ENCODE data around the gene CLSTN2. TPM values are rescaled to one million over a fixed set of nuclear protein-coding genes. Genes with fewer than 3 reads are reported as not detected.

CLSTN2 gene
- total and polyA plus RNA-seq, 2 of the 13 experiments (the other 11 are each of a cell fraction or from before 2014, with no cell fraction given) = not detected

DNA sequence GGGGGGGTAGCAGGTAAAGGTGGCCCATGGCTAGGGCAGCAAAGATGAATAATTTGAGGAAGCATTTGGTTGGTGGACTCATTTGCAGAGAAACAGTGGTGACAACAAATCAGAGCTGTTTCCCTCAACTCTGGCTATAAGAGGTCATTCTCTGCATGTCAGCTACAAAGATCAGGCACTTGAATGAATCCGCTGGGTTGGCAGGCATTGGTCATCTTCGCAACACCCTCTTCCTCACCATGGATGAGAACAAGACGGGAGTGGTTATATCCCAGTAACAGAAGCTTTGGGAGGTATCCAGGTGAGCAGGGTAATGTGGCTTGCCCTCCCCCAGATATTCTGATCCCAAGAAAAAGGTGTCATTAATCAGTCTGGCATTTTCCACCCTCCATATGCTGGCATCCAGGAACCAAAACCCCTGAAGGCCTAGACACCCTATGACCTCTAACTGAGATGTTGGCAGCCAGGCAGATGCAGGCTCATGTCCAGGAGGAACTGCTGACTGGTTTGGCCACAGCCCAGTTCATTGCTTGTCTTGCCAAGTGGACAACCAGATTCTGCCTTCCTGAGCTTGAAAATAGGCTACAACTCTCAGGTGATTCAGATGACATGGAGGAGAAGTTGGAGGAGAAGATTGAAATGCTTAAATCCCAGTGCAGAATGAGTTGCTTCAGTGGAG lies 634.0 kb downstream of the CLSTN2 start:
- H2AFZ ChIP-seq (ENCODE audit: low read length) = no peak overlapping the region
- H3K36me3 ChIP-seq (replicated peaks in 1 of 2; ENCODE audit: control insufficient read depth in 1 of 2, insufficient read depth in 2 of 2, low read length in 2 of 2) = no peaks in the 10 kb centered on the region
- TF ChIP-seq ZMYM2 (CRISPR knock-in tag; IDR thresholded peaks at IDR 0.05) (no peak), ZNF567 (CRISPR knock-in tag; IDR thresholded peaks at IDR 0.05; ENCODE audit: borderline replicate concordance) (no peak), SOX6 (IDR thresholded peaks at IDR 0.05) (no peak), SOX6 (CRISPR knock-in tag; IDR thresholded peaks at IDR 0.05) (no peak), ZNF280D (CRISPR knock-in tag; IDR thresholded peaks at IDR 0.05) (no peak), CEBPG (CRISPR knock-in tag; IDR thresholded peaks at IDR 0.05) (no peak), MED8 (CRISPR knock-in tag; IDR thresholded peaks at IDR 0.05; ENCODE audit: insufficient replicate concordance) (no peak), MIXL1 (CRISPR knock-in tag; IDR thresholded peaks at IDR 0.05) (no peak)
- POLR2A ChIA-PET = no interaction called here
- no peaks in the 10 kb centered on the region for H3K27me3 ChIP-seq (ENCODE audit: control insufficient read depth in 1 of 2, insufficient read depth in 2 of 2, low read length in 2 of 2)
- ATAC-seq (no peak), DNase-seq (ENCODE audit: low spot score) (no peak), FAIRE-seq (no peak)
- H3K27ac ChIP-seq (ENCODE audit: extremely low read length, insufficient read depth, low read length) = no peak overlapping the region
- no peaks in the 10 kb centered on the region for H3K79me2 ChIP-seq (ENCODE audit: insufficient read depth, low read length)
- H4K20me1 ChIP-seq (ENCODE audit: insufficient read depth, low read length) = no peaks in the 10 kb centered on the region
- H3K4me1 ChIP-seq (ENCODE audit: insufficient read depth, low read length) = no peaks in the 10 kb centered on the region
- WGBS (ENCODE audit: low lambda C conversion rate) = 62% methylated on average over 3 of the region's 3 CpGs
- no TSS peak for BruUV-seq (replicated peaks)
- CTCF ChIA-PET (ENCODE audit: low intra/inter-chr PET ratio, low total read pairs) = no interaction called here
- no peaks in the 10 kb centered on the region for H3K9me3 ChIP-seq (ENCODE audit: low read length)
- intact Hi-C loops (cut with micrococcal nuclease; ENCODE audit: unreplicated experiment) = no loop called here
- no peak overlapping the region for H3K9ac ChIP-seq (ENCODE audit: insufficient read depth, low read depth, low read length)
- no peak overlapping the region for H3K4me2 ChIP-seq (ENCODE audit: low read depth, low read length)
- no peak overlapping the region for H3K4me3 ChIP-seq (replicated peaks in 1 of 3; ENCODE audit: insufficient read depth in 1 of 3, low read depth in 2 of 3, low read length in 3 of 3)
- in situ Hi-C loops (cut with HindIII; ENCODE audit: extremely low pct_ligation_motif_present, low pct_unique_long_range_greater_than_20kb) = loop anchor here (25.0 kb wide), 2 partner anchors 168 to 293 kb away; no protein-coding TSS in a partner anchor
